Right forelimb (tissue), 1 donor: Measurements from ENCODE around the gene PDGFB.

Experiments used
- DNase-seq: peaks from one replicate; pipeline ENCODE4 v3.0.0-alpha.2; 2018

Gene PDGFB

DNA sequence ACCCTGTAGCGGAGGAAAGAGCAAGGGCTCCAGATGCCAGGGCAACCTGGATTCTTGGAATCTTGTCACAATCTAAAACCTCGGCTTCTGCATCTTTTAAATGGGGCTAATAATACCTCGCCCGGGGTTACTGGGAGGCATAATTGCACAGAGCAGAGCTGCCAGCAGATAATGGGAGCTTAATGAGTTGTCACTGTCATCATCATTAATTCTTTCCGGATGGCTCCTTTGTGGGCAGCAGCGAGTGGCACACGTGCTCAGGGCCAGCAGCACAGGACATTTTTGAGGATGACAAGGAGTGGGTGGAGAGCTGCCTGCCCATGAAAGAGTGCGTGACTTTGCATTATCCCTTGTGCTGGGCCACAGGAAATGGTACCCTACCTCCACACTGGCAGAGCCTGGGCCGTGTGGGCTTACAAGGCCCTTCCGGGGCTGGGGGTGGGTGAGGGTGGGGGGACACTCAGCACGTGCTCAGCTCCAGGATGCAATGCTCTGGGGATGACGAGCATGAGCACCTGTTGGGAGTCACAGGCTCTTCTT is 5.7 kb downstream of the PDGFB start:
- no peak for DNase-seq

DNA sequence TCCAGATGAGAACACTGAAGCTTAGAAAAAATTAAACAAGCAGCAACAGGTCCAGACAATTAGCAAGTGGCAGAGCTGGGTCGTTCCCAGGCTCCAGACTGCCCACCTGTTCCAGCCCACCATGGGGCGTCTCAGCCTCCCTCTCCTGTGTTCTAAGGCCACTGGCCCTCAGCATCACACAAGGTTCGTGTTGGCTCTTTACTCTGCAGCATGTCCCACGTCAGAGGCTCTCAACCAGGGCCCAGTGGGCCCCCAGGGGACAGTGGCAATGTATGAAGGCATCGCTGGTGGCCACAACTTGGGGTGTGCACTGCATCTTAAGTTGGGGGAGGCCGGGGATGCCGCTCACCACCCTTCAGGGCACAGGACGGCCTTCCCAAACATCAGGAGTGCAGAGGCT is 6.2 kb downstream of the PDGFB start:
- DNase-seq: no peak

DNA sequence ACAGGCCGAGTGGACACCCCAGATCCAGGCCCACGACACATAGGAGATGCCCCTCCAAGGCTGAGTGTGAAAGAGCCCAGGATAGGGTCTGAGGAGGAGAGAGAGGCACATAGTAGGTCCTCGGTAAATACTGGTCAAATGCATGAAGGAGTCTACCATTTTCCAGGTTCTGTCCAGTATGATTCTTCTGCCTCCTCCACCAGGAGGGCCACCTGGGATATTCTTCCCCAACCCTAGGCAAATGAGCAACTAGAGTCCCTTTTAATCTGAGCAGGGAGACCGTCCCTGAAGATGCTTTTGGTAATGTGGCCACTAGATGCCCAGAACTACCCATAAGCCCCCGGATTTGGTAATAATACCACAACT is 6.7 kb downstream of the PDGFB start:
- no peak for DNase-seq

DNA sequence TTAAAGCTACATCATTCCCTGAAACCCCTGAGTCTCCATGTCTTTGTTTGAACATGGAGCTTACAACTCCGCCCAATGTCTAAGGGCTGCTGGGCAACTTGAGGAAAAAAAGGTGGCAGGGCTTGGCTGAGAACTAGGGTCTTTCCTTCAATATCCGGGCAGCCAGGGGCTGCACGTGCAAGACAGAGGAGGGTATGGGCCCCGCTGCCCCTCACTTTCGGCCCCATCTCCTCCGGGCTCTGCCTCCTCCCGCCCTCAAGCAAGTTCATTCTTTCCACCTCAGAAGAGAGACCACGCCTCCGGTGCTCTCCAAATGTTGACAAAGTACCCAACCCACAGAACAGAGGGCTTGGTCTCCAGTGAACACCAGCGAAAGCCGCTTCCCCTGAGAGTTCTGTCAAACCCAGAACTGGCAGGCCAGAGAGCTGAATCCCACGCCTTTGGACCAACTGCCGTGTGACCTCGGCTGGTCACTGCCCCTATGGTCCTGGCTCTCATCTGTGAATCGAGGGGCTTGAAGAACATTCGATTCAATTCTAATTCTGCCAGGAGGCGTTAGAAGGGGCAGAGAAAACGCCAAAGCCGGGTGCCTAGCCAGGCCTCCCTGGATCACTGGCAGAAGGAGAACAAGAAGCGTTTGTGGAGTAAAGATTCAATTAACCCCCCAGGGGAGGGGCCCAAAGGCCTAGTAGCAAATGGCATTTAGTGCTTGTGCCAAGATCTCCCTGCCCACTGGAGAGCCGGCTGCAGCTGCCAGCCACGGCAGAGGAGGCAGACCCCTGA is 7.3 kb downstream of the PDGFB start:
- DNase-seq: no peak

DNA sequence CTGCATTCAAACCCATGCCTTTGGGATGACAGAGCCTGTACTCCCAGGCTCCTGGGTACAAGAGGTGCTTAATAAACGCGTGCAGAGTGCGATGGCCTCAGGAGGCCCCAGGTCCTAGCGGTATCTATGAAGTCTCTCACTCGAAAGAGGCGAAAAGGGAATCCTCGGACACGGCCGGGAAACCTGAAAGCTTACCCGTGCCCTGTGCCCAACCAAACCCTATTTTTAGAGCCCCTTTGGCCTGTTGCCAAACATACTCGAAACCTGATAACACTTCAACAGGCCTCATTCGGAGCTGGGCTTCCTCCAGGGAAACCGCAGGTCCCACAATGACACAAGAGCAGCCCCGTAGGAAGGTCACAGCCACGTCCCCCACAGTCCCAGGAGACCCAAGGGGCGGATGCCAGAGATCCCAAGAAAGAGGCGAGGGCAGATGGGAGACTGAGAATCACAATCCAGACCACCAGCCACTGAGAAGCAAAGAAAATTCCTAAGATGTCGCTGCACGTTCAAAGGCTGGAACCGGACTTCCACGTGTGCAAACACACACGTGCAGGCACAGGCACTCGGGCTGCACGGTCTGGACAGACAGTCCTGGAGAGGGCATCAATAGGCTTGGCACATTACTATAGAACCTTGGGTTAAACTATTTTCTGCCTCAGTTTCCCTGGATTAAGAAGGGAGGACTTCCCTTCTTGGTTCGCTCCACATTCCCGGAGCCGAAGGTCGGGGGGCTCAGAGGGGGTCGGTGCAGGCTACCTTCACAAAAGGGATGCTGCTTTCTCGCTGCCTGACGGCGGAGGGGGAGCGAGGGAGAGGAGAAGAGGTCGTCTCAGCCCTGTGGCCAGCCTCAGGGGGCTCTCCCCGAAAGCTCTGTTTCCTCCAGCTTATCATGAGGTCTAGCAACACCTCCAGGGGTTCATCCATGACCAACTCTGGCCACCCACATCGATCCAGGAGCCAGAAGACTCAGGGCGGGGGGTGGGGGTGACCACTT is 8.2 kb downstream of the PDGFB start:
- DNase-seq: no peak

DNA sequence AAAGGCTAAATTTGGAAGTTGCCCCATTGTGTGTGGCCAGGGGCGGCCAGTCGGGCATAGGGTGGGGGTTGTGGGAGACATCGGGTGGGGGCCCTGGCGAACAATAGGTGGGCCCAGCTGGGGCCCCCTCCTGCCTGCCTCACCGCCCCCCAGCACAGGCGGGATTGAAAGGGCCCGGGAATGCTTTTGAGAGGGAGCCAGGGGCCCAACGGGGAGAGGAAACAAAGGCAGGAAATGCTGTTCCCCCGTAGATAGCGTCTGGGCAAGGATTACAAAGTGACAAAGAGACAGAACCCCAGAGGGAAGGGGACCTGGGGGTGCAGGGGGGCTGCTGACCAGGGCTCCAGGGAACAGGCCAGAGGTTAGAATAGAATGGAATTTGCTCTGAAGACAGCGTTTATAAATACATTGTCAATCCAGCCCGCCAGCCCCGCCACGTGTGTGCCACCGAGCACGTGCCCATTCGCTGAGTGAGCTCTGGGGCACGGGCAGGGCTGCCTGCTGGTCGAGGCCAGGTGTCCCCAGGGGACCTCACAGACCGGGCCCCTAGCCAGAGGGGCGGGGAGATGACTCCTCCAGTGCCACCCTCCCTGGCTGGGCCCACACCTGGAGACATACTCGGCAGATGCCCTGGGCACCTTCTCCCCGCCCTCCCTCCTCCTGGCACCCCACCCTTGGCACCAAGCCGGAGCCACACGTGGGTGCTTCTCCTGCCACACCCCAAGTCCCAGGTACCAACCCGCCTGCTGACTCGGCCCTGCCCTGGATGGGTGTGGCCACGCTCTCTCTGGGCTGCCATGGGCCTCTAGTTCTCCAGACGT is 9.7 kb downstream of the PDGFB start:
- no peak for DNase-seq

DNA sequence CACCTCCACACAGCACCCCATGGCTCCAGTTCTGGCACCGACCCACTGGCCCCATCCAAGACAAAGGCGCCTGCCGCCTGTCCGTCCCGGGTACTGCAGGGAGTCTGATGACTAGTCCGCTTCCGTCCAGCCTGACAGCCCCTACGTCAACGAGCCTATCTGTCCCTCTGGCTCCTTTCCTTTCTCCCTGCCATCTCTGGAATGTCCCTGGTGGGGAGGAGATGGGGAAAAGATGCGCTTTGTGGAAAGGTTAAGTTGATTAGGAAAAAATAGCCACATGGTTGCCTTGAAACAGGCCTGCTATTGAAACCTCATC is 10.4 kb downstream of the PDGFB start:
- DNase-seq: no peak

DNA sequence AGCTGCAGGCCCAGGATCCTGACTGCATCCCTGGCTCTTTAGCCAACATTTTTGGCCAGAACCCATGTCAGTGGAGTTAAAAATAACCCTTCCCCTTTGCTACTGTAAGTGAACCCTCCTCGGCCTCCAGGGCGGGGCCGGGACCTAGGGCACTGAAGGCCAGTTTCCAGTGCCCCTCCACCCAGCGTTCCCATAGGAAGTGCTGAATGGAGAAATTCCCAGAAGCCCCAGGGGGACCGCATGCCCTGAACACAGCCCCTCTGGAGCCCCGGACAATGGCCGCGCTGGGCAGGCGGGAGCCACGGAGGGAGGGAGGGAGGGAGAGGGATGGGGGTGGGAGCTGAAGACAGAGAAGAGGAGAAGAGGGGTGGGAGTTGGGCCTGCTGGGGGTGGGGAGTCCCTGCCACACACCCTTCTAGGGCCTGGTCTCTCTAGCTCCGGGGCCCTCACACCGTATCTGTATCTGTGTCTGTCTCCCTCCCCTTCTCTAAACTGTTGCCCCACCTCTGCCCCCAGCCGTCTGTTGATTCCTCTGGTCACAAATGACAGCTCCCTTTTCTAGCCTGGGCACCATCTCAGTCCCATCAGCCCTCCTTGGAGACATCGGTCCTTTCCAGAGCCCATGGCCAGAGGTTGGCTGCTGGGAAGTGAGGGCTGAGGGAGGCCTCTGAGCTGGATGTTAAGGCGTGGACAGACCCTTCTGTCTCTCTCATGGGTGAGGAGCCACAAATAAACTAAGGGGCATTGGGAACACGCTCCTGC is 10.9 kb downstream of the PDGFB start:
- no peak for DNase-seq

DNA sequence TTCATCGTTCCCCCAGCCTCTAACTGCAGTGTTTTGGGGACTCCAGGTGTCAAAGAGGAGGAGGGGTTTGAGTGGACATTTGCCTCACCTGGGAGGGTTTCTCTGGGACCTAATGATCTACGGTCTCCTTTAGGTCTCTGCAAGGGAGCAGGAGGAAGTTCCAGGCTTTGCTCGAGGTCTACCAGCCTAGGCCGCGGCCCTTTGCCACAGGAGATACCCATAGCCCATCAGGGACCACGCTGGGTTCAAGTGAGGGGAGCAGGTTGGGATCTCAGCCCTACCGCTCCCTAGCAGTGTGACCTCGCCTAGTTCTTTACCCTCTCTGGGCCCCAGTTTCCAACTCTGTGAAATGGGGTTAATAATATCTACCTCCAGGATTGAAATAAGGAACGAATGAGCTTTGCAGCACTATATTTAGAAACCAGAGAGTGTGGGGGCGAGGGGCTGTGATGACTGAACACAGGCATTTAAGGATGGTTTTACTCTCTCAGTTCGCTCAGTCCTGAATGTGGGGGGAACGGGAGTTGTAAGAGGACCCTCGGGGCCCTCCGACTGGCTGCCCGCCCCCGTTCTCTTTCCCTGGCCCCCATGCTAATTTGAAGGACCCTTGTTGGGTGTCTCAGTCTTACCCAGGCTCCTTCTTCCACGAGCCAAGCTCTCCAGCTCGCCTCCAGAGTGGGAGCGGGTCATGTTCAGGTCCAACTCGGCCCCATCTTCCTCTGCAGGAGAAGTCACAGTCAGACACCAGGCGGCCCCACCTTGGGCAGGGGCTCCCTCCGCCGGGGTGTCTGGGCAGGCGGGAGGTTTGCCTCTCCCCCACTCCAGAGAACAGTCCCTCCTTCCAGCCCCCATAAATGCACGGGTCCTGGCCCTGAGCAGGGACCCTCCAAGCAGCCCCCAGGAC is 11.7 kb downstream of the PDGFB start:
- no peak for DNase-seq

DNA sequence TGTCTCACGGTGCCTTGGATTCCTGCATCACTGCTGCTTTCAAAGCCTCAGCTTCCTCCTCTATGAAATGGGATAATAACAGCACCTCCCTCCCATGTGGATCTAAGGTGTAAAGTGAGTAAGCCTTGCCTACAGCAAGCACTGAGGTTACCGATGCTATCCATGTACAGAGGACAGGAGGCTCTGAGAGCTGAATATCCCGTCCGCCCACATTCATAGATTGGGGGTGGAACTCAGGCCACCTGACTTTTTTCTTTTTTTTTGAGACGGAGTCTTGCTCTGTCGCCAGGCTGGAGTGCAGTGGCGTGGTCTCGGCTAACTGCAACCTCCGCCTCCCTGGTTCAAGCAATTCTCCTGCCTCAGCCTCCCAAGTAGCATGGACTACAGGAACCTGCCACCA is 12.5 kb downstream of the PDGFB start:
- DNase-seq: no peak

DNA sequence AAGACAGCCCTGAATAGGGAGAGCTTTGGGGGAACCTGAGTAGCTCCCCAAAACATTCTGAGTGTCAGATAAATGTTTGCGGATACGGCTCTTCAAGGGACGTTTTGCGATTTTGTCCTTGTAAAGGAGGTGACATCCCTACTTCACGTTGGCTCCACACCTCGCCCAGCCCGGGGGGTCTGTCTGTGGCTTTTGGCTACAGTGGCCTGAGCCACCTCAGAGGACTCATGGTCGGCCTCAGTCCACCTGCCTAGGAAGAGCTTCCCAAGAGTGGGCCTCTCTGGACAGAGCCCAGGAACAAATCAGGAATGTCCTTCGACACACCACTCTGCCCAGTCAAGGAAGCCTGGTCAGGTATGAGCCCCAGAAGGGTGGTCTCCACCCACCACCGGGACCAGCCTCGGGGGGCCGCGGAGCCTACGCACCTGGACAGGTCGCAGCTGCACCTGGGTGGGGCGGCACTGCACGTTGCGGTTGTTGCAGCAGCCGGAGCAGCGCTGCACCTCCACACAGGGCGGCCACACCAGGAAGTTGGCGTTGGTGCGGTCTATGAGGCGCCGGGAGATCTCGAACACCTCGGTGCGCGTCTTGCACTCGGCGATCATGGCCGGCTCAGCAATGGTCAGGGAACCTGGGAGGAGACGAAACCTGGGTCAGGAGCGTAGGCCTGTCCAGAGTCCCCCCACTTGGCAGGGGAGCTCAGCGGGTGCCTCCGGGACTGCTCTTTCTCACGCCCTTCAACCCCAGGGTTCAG is 13.4 kb downstream of the PDGFB start:
- DNase-seq: no peak

DNA sequence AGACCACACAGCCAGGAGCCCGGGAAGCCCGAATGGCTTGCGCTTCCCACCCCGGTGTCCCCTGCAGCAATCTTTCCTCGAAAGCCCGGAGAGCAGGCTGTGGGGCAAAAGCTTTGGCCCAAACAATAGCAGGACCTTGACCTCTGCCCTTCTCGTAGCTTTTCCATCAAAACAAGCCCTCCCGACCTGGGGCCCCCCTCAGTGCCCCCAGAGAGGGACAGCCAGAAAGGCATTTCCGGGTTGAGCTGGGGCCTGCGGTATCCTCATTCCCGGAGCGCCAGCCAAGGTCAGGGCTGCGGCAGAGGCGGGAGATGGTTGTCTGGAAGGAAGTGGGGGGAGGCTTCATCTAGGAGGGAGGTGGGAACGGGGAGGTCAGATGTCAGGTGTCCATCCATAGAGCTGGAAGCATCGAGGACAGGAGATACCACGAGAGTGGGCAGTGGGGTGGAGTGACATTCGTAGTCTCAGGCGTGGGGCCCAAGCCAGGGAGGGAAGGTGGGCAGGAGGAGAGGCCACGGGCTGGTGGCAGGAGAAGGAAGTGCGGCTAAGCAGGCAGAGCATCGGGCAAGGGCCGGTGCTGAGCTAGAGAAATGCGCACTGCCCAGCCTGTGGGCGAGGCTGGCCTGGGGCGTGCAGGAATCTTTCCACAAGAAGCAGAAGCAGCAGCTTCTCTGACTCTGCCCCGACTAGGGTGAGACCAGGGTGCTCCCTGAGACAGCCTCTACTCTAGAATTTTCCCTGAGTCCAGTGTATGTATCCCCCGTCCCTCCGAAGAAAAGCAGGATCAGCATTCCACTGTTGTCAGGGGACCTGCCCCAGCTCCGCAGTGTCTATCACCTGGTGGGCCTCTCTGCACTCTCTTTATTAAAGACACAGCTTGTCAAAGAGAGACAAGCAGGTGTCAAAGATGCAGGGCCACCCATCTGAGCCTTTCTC is 14.3 kb downstream of the PDGFB start:
- DNase-seq: no peak

DNA sequence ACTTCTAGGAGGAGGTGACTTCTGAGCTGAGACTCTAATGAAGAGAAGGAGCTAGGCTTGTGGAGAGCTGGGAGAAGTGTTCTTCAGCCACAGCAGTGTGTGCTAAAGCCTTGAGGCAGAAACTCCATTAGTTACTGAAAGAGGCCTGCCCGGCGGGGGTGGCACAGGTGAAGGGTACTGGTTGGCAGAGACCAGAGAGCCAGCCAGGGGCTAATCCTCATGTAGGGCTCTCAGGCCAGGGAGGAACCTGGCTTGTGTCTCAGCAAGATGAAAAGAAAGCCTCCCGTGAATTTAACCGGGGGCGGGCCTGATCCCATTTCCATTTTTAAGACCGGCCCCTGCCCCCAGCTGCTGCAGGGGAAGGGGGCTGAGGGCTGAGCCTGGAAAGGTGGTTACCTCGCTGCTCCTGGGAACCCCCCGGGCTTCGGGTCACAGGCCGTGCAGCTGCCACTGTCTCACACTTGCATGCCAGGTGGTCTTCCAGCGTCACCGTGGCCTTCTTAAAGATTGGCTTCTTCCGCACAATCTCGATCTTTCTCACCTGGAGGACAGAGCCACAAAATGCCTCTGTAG is 15.0 kb downstream of the PDGFB start:
- DNase-seq: no peak

DNA sequence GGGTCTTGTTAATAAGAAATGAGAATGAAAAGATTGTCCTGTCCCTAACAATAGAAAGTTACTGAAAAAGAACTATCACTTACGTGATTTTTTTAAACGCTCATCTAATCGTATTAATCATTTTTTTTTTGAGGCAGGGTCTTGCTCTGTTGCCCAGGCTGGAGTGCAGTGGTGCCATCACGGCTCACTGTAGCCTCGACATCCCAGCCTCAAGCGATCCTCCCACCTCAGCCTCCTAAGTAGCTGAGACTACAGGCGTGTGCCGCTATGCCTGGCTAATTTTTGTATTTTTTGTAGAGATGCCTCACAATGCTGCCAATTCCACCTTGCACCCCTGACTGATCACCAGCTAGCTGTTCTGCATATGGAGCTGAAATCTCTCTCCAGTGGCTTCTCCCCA is 15.7 kb downstream of the PDGFB start:
- DNase-seq: no peak

DNA sequence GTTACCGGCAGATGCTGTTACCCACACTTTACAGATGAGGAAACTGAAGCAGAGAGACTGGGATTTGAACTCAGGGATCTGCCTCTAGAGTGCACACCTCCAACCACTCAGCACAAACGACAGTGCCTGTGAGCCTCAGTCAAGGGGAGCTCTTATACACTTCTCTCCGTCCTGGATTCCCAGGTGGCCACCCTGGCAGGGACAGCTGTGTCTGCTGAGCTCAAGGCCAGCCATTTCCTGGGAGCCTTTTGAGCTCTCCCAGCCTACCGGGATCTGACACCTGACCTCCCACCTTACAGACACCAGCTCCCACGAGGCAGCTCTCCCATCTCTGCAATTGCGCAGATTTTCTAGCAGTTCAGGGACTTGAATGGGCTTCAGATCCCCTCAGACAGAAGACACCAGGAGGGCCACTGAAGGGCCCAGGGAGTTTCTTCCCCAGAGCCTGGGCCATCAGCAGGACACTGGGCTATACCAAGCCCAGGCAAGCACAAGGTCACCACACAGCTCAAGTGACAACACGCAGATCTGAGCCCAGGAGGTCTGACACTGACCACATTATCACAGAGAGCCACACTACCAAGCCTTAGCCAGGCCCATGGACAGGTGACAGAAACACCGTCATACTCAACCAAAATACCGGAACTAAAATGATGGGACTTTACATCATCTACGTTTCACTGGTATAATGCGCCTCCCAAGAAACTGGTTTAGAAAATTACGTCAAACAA is 17.1 kb downstream of the PDGFB start:
- DNase-seq: no peak

DNA sequence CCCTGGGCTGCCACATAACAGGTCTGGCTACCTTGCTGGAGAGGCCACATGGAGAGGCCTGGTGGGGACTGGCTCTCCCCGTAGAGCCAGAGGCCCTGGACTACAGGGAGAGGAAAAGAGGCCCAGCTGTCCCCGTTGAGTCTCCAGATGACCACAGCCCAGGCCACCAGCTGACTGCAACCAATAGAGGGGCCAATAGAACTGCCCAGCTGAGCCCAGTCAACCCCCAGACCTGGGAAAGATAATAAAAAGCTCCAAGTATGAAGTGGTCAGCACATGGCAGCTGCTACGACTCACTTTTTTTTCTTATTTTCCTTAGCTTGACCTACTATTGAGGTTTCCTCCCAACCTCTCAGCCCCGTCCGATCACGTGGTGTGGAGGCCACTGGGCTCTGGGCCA is 18.4 kb downstream of the PDGFB start:
- no peak for DNase-seq

DNA sequence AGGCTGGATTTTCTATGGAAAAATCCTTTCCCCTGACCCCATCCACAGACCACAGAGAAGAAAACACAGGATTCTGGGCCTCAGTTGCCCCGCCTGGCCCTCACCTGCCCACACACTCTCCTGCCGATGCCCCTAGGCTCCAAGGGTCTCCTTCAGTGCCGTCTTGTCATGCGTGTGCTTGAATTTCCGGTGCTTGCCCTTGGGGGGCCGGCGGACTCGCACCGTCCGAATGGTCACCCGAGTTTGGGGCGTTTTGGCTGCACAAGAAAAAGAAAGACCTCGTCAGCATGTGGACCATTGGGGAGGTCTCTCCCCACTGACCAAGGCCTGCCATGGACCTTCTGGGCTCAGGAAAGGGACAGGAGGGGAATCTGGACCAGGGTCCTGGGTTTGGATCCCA is 19.2 kb downstream of the PDGFB start:
- no peak for DNase-seq

DNA sequence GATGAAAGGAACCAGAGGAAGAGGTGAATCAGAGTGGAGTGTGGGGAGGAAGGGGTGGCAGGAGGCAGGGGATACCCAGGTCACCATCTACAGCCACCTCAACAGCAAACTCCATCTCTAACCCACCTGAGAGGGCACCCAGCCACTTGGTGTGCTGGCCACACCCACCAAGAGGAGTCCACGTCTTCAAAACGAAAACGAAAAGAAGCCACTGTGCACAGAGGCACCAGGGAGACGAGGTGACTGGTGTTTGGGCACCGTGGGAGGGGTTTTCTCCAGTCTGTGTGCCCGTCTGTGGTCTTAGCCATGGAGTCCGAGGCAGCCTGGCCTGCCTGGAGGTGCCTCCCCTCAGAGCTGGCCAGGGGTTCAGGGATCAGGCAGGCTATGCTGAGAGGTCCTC is 20.2 kb downstream of the PDGFB start:
- DNase-seq: no peak
